OCI-LY1 (cell line): ENCODE results near the gene STK4.

Source experiments
- H2AFZ ChIP-seq: fragments of 200-600 bp; sonication (generic), shearing (Covaris generic); 2 replicates; pipeline ENCODE4 v1.6.0; 2014; ENCODE audit warnings: antibody characterized with exemption, mild to moderate bottlenecking, low read length
- H3F3A ChIP-seq: fragments of 200-600 bp; sonication (generic), shearing (Covaris generic); 2 replicates; pipeline ENCODE4 v1.6.0; 2014; ENCODE audit warnings: mild to moderate bottlenecking, antibody characterized with exemption, low read length, moderate library complexity; ENCODE audit not compliant: insufficient read depth
- H3K27ac ChIP-seq: fragments of 200-600 bp; sonication (generic); 2 replicates; pipeline ENCODE4 v1.5.1; 2014; ENCODE audit warnings: low read length, mixed run types, mild to moderate bottlenecking, low read depth; ENCODE audit not compliant: poor library complexity, severe bottlenecking
- H3K27me3 ChIP-seq: fragments of 200-600 bp; sonication (generic); 2 replicates; pipeline ENCODE4 v1.6.0; 2014; ENCODE audit warnings: antibody characterized with exemption, mild to moderate bottlenecking, low read length, moderate library complexity; ENCODE audit not compliant: insufficient read depth
- H3K36me3 ChIP-seq: fragments of 200-600 bp; sonication (generic); 2 replicates; pipeline ENCODE4 v1.6.1; 2014; ENCODE audit warnings: mild to moderate bottlenecking, antibody characterized with exemption, low read length, moderate library complexity, mixed read lengths; ENCODE audit not compliant: insufficient read depth
- H3K4me1 ChIP-seq: fragments of 200-600 bp; sonication (generic); 2 replicates; pipeline ENCODE4 v1.5.1; 2014; ENCODE audit warnings: mild to moderate bottlenecking, low read length, moderate library complexity; ENCODE audit not compliant: insufficient read depth, severe bottlenecking
- H3K4me2 ChIP-seq: fragments of 200-600 bp; sonication (generic), shearing (Covaris generic); 2 replicates; pipeline ENCODE4 v1.6.1; 2014; ENCODE audit warnings: low read length
- H3K4me3 ChIP-seq: fragments of 200-600 bp; sonication (generic); 2 replicates; pipeline ENCODE4 v1.5.1; 2014; ENCODE audit warnings: low read length, low read depth, mild to moderate bottlenecking, mixed read lengths; ENCODE audit not compliant: poor library complexity, severe bottlenecking
- H3K79me2 ChIP-seq: fragments of 200-600 bp; shearing (Covaris generic); 2 replicates; pipeline ENCODE4 v1.6.1; 2016; ENCODE audit warnings: mixed run types, low read length, mixed read lengths; ENCODE audit not compliant: insufficient read depth
- H3K9ac ChIP-seq: fragments of 200-600 bp; sonication (generic), shearing (Covaris generic); 2 replicates; pipeline ENCODE4 v1.6.1; 2014; ENCODE audit warnings: mild to moderate bottlenecking, low read length, mixed read lengths
- H3K9me2 ChIP-seq: fragments of 200-600 bp; sonication (generic), shearing (Covaris generic); 2 replicates; pipeline ENCODE4 v1.6.1; 2014; ENCODE audit warnings: low read depth, mild to moderate bottlenecking, low read length, mixed read lengths
- H3K9me3 ChIP-seq: fragments of 200-600 bp; shearing (Covaris generic); 2 replicates; pipeline ENCODE4 v1.6.1; 2014; ENCODE audit warnings: low read length, mixed read lengths
- H4K20me1 ChIP-seq: fragments of 200-600 bp; sonication (generic), shearing (Covaris generic); 2 replicates; pipeline ENCODE4 v1.6.0; 2016; ENCODE audit warnings: mild to moderate bottlenecking, low read length; ENCODE audit not compliant: insufficient read depth
- CTCF ChIP-seq: fragments of 200-600 bp; sonication (generic), shearing (Covaris generic); IDR thresholded peaks from 2 replicates; pipeline ENCODE4 v1.5.1; 2017; ENCODE audit warnings: mild to moderate bottlenecking, antibody characterized with exemption, low read length, moderate library complexity, mixed read lengths
- EZH2 ChIP-seq: fragments of 200-600 bp; sonication (generic), shearing (Covaris generic); IDR thresholded peaks from 2 replicates; pipeline ENCODE4 v1.8.0; 2017; ENCODE audit warnings: borderline replicate concordance, mixed run types, mild to moderate bottlenecking, antibody characterized with exemption, low read length, moderate library complexity, mixed read lengths

The STK4 gene

DNA sequence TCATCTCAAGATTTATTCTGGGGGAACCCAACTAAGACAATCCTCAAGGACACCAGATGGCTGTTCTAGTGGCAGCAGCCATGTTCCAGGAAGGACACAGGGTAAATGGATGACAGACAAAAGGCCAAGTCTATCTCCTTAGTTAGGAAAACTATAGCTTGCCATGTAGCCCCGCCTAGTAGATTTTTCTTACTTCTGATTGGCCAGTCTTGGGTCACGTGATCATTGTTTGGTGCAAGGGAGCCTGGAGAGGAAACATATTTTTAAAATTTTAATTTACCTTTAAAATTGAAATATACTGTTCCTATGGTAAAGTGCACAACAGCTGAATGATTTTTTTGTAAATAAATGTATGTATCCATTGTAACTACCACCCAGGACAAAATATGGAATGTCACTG is 139.0 kb downstream of the STK4 start:
- Histone ChIP-seq H3K9ac (no peak overlapping the region), H3K79me2 (no peaks in the 10 kb centered on the region), H2AFZ (no peak overlapping the region), H3K27ac (no peak overlapping the region), H4K20me1 (no peaks in the 10 kb centered on the region), H3K4me1 (no peaks in the 10 kb centered on the region), H3F3A (no peaks in the 10 kb centered on the region), H3K4me3 (no peak overlapping the region), H3K4me2 (no peak overlapping the region), H3K27me3 (peaks cover under 1% of the 10 kb centered on the region; the same call in 1 of the 2 replicates), H3K9me2 (no peaks in the 10 kb centered on the region), H3K9me3 (no peaks in the 10 kb centered on the region), H3K36me3 (no peaks in the 10 kb centered on the region)
- TF ChIP-seq CTCF (no peak), EZH2 (no peak)

GRCh38 chr20:45109634-45110033 is 143.3 kb downstream of the STK4 start:
- no peak overlapping the region for H2AFZ ChIP-seq
- H3K27ac ChIP-seq = no peak overlapping the region
- H3K4me1 ChIP-seq = no peaks in the 10 kb centered on the region
- no peaks in the 10 kb centered on the region for H3K79me2 ChIP-seq
- H3K9me3 ChIP-seq = no peaks in the 10 kb centered on the region
- H3K9me2 ChIP-seq = no peaks in the 10 kb centered on the region
- TF ChIP-seq CTCF (no peak), EZH2 (no peak)
- no peaks in the 10 kb centered on the region for H3K27me3 ChIP-seq
- no peak overlapping the region for H3K9ac ChIP-seq
- no peak overlapping the region for H3K4me3 ChIP-seq
- H4K20me1 ChIP-seq = no peaks in the 10 kb centered on the region
- no peaks in the 10 kb centered on the region for H3K36me3 ChIP-seq
- H3K4me2 ChIP-seq = no peak overlapping the region
- H3F3A ChIP-seq = no peaks in the 10 kb centered on the region

DNA sequence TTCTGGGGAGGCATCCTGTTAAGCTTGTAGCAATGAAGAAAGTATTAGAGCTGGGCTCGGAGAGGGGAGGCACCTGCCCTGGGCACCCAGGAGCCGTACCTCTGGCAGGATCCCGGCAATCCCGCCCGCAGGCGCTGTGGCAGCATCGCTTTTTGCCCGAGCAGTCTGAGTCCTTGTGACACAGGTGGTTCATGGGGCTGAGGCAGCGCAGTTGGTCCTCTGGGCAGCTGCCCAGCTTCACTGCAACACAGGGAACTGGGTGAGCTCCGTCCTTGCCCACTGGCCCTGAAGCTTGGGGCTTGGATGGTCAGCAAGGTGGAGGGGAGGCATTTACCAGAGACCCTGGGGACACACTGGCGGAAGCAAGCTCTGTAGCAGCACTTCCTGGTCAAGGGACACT is 144.0 kb downstream of the STK4 start:
- H2AFZ ChIP-seq = no peak overlapping the region
- TF ChIP-seq EZH2 (no peak), CTCF (no peak)
- H3K4me2 ChIP-seq = no peak overlapping the region
- no peaks in the 10 kb centered on the region for H4K20me1 ChIP-seq
- H3K79me2 ChIP-seq = no peaks in the 10 kb centered on the region
- H3K4me3 ChIP-seq = no peak overlapping the region
- H3F3A ChIP-seq = no peaks in the 10 kb centered on the region
- no peak overlapping the region for H3K9ac ChIP-seq
- no peaks in the 10 kb centered on the region for H3K9me2 ChIP-seq
- no peaks in the 10 kb centered on the region for H3K36me3 ChIP-seq
- H3K9me3 ChIP-seq = no peaks in the 10 kb centered on the region
- H3K4me1 ChIP-seq = no peaks in the 10 kb centered on the region
- no peaks in the 10 kb centered on the region for H3K27me3 ChIP-seq
- H3K27ac ChIP-seq = no peak overlapping the region
